ENCODE measurements around the gene MGAT4A. TPM values are rescaled to one million over a fixed set of nuclear protein-coding genes. Genes with fewer than 3 reads are reported as not detected.

MGAT4A gene
- total and polyA plus RNA-seq, 2 of the 13 experiments (the other 11 are each of a cell fraction or from before 2014, with no cell fraction given): 47.2 to 90.9 TPM

DNA sequence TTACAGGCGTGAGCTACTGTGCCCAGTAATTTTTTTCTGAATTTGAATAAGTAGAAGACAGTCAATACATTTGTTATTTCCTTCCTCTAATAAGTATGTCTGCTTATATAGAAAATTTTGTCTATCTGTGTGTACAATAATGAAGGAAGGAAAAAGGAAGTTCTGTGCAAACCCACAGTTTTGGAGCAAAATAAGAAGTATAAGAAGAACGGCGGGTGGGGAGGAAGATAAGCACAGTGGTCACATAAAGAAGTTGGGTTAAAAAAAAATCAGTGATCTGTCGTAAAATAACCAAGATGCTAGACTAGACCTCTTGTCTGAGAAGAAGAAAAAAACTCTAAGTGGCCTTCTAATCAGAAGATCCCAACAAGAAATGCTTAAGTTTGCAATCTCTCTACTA is 20.2 kb downstream of the MGAT4A start:
- H3K9me3 ChIP-seq (ENCODE audit: low read length): no peaks in the 10 kb centered on the region
- in situ Hi-C loops (cut with HindIII; ENCODE audit: extremely low pct_ligation_motif_present, low pct_unique_long_range_greater_than_20kb): no loop called here

DNA sequence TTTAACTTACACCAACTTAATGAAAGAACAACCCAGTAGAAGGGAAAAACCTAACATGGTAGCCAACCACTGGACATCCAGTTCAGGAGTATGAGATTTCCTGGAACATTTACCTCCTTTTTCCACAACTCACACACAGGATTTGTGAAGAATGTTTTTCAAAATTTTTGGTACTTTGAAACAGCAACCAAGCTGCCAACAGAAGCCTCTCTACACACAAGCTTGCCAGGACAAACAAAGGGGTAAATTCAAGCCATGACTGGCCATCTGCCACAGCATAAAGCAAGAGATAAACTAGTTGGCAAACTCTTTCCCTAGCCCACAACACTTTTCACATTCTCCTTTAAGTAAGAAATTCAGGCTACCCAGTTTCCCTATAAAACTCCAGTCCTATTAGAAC is 21.4 kb downstream of the MGAT4A start:
- ChIA-PET POLR2A (interaction anchor here (4.6 kb wide), 1 partner anchor 21 kb away, joined by 13 read pairs; the partner anchor contains the start of gene MGAT4A), CTCF (ENCODE audit: low intra/inter-chr PET ratio, low total read pairs) (no interaction called here)
- ATAC-seq: no peak
- intact Hi-C loops (cut with micrococcal nuclease; ENCODE audit: unreplicated experiment) (loop anchor here (10.0 kb wide), 1 partner anchor 65 kb away; no protein-coding TSS in a partner anchor), in situ Hi-C loops (cut with HindIII; ENCODE audit: extremely low pct_ligation_motif_present, low pct_unique_long_range_greater_than_20kb) (no loop called here)
- H3K9me3 ChIP-seq (ENCODE audit: low read length): no peaks in the 10 kb centered on the region
- no peak overlapping the region for H3K27ac ChIP-seq (ENCODE audit: extremely low read length, insufficient read depth, low read length)
- H3K4me2 ChIP-seq (ENCODE audit: low read depth, low read length): no peak overlapping the region
- peaks cover 83% of the 10 kb centered on the region for H3K79me2 ChIP-seq (ENCODE audit: insufficient read depth, low read length)
- H3K9ac ChIP-seq (ENCODE audit: insufficient read depth, low read depth, low read length): no peak overlapping the region
- no peak for TF ChIP-seq SCMH1 (CRISPR knock-in tag; IDR thresholded peaks at IDR 0.05; ENCODE audit: borderline replicate concordance)
- TF ChIP-seq, protein P1, sequence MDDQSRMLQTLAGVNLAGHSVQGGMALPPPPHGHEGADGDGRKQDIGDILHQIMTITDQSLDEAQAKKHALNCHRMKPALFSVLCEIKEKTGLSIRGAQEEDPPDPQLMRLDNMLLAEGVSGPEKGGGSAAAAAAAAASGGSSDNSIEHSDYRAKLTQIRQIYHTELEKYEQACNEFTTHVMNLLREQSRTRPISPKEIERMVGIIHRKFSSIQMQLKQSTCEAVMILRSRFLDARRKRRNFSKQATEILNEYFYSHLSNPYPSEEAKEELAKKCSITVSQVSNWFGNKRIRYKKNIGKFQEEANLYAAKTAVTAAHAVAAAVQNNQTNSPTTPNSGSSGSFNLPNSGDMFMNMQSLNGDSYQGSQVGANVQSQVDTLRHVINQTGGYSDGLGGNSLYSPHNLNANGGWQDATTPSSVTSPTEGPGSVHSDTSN (CRISPR knock-in tag; IDR thresholded peaks at IDR 0.05; ENCODE audit: borderline replicate concordance): no peak
- no TSS peak for BruUV-seq (replicated peaks)
- peaks cover 10% of the 10 kb centered on the region; the same call in 1 of the 2 replicates for H4K20me1 ChIP-seq (ENCODE audit: insufficient read depth, low read length)
- H2AFZ ChIP-seq (ENCODE audit: low read length): no peak overlapping the region
- H3K27me3 ChIP-seq (ENCODE audit: control insufficient read depth in 1 of 2, insufficient read depth in 2 of 2, low read length in 2 of 2): no peaks in the 10 kb centered on the region
- FAIRE-seq: no peak
- H3K4me3 ChIP-seq (replicated peaks in 1 of 3; ENCODE audit: insufficient read depth in 1 of 3, low read depth in 2 of 3, low read length in 3 of 3): no peak overlapping the region
- DNase-seq (ENCODE audit: low spot score): no peak
- H3K4me1 ChIP-seq (ENCODE audit: insufficient read depth, low read length): peaks cover 23% of the 10 kb centered on the region
- peaks cover 1 to 7% of the 10 kb centered on the region in 2 experiments; a peak in 3 of 5 replicates for H3K36me3 ChIP-seq (replicated peaks in 1 of 2; ENCODE audit: control insufficient read depth in 1 of 2, insufficient read depth in 2 of 2, low read length in 2 of 2)

More for the DNA sequence above, 20.2 kb downstream of the MGAT4A start:
- ATAC-seq (no peak), FAIRE-seq (no peak), DNase-seq (ENCODE audit: low spot score) (no peak)
- intact Hi-C loops (cut with micrococcal nuclease; ENCODE audit: unreplicated experiment): no loop called here
- no peak for TF ChIP-seq ZMYM4 (CRISPR knock-in tag; IDR thresholded peaks at IDR 0.05)
- Histone ChIP-seq H3K27ac (ENCODE audit: extremely low read length, insufficient read depth, low read length) (no peak overlapping the region), H3K27me3 (ENCODE audit: control insufficient read depth in 1 of 2, insufficient read depth in 2 of 2, low read length in 2 of 2) (no peaks in the 10 kb centered on the region), H2AFZ (ENCODE audit: low read length) (no peak overlapping the region), H4K20me1 (ENCODE audit: insufficient read depth, low read length) (peaks cover 5% of the 10 kb centered on the region; the same call in 1 of the 2 replicates), H3K9ac (ENCODE audit: insufficient read depth, low read depth, low read length) (no peak overlapping the region), H3K4me1 (ENCODE audit: insufficient read depth, low read length) (peaks cover 12% of the 10 kb centered on the region), H3K79me2 (ENCODE audit: insufficient read depth, low read length) (peaks cover 84% of the 10 kb centered on the region), H3K4me2 (ENCODE audit: low read depth, low read length) (no peak overlapping the region), H3K36me3 (replicated peaks in 1 of 2; ENCODE audit: control insufficient read depth in 1 of 2, insufficient read depth in 2 of 2, low read length in 2 of 2) (peaks cover 1 to 7% of the 10 kb centered on the region in 2 experiments; a peak in 3 of 5 replicates), H3K4me3 (replicated peaks in 1 of 3; ENCODE audit: insufficient read depth in 1 of 3, low read depth in 2 of 3, low read length in 3 of 3) (no peak overlapping the region)
- ChIA-PET CTCF (ENCODE audit: low intra/inter-chr PET ratio, low total read pairs) (no interaction called here), POLR2A (no interaction called here)
- 97% methylated on average over 4 of the region's 4 CpGs for WGBS (ENCODE audit: low lambda C conversion rate)
- BruUV-seq (replicated peaks): no TSS peak
